GM21529 (cell line): ENCODE measurements around the gene MRLN.
"Not testable (repeated sequence)": the region's sequence is repeated elsewhere in the genome, so short reads cannot be mapped to it uniquely, and the experiment has no call there.

Experiments
- ATAC-seq: cut with Tn5 transposase; IDR thresholded peaks from one replicate; pipeline ENCODE4 v1.9.1; 2021; ENCODE audit not compliant: unreplicated experiment

The MRLN gene

DNA sequence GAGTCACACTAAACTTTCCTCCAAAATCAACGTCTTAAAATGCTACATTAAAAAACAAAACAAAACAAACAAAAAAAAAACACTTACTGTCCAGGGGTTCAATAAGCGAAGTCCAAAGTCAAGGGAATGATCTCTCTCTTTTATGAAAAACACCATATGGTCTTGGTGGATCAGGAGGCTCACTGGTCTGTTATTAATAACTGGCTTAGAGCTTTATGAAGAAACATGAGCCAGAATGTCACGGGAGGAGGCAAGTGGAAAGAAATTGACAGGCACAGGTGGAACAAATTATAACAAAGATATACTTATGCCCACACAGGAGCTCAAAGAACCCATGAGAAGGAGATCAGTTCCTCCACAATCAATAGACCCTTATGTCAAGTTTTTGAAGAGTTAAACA is at the start of gene MRLN:
Gene MRLN (minus strand): TSS at position 189 of the 400 bp plus-strand sequence.
- no peak for ATAC-seq

DNA sequence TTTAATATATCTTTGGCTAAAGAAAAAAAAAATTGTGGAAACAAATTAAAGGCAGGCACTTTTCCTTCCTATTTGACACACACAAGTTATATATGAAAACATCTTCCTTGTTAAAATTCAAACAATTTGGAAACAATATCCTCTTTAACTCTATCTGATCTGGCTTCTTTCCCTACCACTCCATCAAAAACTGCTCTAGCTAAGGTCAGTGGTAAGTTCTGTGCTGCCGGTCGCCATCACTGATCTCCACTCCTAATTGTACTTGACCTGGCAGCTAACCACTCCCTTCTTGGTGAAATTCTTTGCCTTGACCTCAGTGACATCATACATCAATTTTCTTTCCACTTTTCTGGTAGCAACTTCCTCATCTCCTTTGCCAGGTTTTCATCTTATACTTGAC is 47.9 kb upstream of the MRLN start:
- ATAC-seq: no peak

DNA sequence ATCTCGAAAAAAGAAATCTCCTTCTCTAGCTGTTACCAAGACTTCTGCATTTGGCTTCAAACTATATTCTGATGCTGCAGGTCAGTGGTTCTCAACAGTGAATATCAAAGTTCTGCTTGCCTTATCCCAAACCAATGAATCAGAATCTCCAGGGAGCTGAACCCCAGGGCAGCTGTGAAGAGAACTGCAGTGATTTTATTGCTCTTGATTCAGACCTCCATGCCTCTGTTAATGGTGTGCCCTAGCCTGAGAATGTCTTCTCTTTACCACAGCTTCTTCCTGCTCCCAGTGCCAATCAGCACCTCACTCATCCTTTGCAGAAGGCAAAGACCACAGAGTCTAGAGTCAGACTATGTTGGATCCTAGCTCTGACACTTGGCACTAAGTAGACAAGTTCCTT is 46.2 kb upstream of the MRLN start:
- ATAC-seq: no peak

DNA sequence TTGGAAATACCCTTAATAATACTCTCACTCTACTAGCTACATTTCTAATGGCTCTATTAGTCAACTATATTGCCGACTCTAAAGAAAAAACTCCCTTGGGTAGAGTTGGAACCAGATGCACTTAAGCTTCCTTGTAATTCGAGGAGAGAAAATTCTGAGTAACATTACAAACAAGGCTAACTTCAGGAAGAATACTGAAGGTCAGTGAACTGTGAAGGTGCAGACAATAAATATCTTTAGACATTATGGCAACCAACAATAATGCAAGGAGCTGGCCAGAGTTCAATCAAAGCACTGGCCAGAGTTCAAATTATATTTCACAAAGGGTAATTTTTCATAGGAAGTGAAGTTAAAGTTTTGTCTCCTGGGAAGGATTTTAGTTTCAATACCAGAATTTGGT is 40.7 kb upstream of the MRLN start:
- no peak for ATAC-seq

DNA sequence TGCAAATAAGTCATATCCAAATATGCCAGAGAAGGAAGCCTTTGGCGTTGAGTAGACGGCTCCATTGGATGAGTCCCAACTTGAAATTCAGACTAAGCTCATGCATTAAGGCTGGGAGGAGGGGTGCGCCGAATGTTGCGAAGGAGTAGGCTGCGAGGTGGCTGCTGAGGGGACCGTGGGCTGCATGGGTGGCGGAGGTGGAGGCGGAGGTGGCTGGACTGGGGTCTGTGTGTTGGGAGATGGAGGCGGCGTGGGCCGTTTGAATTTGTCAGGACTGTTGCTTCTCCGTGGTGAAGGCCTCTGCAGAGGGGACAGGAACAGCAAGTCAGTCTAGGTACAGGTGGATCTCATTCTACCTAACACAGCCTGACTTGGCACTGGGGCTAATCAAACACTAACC is 39.6 kb upstream of the MRLN start:
- no peak for ATAC-seq

DNA sequence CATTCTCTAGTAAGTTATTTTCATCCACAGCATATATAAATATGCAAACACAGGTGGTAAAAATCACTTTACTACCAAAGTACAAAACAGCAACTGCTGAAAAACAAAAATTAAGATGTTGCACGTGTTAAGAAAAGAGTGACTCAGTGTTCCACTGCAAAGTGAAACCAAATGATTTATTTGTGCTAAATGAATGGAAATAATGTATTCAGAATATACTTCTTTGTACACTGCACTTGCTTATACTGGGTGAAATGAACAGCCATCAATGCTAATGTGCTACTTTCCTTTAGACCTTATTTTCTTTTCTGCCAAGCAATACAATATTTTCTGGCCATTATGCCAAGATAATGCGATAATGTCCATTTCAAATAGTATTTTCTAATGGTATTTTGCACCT is 38.3 kb upstream of the MRLN start:
- no peak for ATAC-seq

DNA sequence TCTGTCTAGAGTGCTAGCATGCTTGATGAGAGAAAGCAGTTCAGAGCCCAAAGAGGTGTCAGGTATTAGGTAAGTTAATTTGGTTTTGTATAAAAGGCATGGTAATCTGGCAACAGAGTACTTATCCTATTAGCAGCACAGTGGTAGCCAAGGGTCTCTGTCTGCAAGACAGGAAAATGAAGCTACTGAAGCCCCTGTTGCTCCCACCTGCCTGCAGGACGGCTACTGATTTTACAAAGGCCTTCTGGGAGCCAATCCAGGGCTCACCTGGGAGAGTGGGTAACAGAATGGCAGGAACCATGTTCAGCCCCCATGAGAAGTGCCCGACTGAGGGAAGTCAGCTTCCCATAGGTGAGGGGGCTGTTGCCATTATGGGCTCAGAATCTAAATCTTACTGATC is 36.8 kb upstream of the MRLN start:
- ATAC-seq: not testable (repeated sequence)

DNA sequence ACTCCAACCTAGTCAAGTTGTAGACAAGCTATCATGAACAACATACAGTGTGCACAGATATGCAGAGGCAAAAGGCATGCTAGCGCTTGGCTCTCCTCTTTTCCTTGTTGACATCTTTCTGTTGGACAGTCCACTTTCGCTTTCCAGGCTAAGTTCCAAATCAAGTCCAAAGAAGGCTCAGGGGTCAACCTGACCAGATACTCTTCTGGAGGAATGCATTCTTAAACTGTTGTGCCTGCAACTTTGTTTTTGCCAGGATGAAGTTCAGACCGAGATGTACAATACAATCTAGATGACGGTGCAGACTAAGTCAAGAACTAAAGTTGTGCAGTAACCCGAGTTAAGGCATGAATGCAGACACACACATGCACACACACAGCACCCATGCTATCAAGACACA is 35.7 kb upstream of the MRLN start:
- not testable (repeated sequence) for ATAC-seq

DNA sequence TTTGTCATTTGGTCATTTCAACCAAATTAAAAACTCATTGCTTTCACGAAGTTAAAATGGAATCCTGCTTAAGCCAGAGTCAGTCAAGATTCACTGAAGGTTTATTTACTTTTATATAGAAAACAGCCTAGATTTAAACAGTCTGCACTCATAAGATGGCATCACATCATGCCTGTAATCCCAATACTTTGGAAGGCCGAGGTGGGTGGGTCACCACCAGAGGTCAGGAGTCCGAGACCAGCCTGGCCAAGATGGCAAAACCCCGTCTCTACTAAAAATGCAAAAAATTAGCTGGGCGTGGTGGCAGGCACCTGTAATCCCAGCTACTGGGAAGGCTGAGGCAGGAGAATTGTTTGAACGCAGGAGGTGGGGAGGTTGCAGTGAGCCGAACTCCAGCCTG is 33.8 kb upstream of the MRLN start:
- not testable (repeated sequence) for ATAC-seq

DNA sequence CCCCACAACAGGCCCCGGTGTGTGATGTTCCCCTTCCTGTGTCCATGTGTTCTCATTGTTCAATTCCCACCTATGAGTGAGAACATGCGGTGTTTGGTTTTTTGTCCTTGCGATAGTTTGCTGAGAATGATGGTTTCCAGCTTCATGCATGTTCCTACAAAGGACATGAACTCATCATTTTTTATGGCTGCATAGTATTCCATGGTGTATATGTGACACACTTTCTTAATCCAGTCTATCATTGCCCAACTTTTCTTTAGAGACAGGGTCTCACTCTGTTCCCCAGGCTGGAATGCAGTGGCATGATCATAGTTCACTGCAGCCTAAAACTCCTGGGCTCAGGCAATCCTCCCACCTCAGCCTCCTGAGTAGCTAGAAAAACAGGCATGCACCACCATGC is 32.2 kb upstream of the MRLN start:
- not testable (repeated sequence) for ATAC-seq

DNA sequence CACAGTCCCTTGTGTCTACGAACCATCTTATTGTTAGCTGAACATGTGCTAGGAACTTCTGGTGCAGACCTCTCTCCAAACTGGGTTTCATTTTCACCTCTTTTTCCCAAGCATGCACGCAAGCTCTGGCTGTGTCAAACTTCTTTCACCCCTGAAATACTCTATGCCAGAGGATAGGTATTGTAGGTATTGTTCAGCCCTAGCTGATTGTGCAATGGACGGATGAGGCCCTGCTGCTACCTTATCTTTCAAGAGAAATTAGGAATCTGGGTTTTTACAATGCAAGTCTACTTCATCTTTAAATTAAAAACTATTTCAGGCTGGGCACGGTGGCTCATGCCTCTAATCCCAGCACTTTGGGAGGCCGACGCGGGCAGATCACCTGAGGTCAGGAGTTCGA is 28.3 kb upstream of the MRLN start:
- ATAC-seq: no peak

DNA sequence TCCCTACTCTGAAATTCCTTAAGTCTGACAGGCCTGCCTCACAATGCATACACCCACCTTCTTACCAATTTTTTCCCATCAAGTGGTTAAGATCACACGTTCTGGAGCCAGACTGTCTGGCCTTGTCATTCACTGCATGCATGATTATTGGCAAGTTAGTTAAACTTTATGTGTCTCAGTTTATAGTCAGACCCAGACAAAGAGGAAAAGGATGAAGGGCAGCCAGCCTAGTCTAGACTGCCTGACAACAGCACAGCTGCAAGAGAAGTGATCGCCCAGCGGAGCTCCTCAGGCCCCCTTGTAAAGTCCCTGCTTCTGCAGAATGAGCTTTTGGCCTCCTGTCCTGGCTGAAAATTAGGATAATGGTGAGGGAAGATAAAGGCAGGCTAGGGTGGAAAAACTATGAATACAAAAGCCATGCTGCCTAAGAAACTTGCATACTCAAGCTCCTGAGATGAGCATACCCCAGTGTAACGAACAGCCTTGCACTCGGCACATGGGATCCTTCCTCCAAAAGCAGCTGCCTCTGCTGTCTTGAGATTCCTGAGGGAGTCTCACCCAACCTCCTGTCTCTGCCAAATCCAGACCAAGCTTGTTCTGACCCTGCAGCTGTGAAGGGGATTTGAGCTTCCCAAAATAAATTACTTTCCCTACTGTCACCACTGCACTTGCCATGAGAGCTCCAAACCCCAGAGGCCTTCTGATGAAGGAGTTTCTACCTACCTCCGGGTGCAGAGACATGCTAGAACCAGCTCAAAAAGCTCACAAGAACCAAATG is 26.7 kb upstream of the MRLN start:
- no peak for ATAC-seq

DNA sequence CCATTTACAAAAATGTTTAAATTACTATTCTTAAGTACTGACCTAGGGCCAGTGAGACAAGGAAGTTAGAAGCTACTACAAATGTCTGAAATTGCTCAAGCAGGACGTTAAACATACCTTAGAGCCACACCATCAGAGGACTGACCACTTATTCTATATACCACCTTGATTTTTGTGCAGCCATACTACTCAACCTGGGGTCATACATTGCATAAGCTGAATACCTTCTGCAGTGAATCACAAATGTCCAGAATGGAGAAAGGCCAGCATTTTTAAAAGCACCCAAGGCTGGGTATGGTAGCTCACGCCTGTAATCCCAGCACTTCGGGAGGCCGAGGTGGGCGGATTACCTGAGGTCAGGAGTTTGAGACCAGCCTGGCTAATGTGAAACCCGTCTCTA is 21.2 kb upstream of the MRLN start:
- ATAC-seq: no peak

DNA sequence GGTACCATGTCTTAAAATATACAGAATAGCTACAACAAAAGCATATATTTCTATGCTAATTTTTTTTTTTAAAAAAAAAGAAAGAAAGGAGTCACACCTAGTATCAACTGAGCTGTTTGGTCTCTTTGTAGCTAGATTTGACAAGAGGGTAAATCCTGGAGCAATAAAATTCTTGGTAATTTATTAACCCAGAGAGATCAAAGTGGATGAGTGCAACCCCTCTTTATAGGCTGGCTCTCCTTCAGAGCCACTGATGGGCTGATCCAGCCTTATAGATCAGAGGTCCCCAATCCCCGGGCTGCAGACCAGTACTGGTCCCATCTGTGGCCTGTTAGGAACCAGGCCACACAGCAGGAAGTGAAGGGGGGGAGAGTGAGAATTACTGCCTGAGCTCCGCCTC is 19.8 kb upstream of the MRLN start:
- ATAC-seq: no peak

DNA sequence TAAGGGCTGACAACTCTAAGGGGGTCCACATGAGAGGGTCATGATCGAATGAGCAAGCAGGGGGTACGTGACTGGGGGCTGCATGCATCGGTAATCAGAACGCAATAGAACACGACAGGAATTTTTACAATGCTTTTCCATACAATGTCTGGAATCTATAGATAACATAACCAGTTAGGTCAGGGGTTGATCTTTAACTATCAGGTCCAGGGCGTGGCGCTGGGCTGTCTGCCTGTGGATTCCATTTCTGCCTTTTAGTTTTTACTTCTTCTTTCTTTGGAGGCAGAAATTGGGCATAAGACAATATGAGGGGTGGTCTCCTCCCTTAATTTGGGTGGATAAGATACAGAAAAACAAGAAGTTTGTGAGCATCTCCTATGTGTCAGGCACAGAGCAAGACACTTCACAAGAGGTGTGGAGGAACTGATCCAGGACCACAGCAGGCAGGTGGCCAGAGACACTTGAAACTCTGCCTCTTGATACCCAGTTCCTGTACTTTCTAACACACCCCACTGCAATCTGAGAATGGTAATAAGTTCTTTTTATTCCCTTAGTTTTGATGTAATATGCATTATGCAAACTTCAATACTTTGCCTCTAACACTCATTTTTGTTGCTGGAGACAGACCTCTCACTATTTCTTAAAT is 18.0 kb upstream of the MRLN start:
- ATAC-seq: no peak

DNA sequence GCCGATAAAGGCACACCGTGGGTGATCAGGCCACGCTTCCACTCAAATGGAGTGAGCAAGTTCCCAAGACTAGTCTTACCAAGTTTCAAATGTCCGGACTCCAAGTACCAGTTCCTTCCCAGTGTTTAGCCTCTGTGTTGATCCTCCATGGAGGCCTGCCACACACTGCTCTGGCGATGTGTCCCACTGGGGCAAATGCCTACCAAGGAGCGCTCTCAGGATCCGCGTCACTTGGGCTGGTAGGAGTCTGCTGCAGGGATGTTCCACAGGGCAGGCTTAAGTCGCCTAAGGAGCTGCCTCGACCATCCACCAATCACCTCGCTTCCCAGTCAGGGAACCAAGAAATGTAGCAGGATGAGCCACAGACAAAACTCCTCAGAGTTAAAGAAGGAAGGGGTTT is 17.4 kb upstream of the MRLN start:
- ATAC-seq: no peak

DNA sequence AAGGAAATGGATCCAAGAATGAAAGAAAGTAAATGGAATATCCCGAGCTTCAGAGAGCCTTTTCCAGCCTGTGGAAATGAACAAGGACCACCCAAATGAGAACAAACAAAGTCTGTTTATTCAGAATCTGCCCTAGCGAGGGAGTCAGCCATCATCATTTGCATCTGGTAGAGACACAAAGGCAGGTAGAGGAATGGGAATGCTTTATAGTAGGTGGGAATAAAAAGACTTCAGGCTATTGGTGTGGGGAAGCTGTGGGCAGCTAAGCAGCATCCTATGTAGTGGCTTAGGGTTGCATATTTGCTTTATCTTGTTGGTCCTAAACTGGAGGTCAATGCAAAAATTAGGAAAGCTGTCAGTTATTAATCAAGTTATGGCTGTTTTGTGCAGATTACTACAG is 9.2 kb upstream of the MRLN start:
- ATAC-seq: no peak

DNA sequence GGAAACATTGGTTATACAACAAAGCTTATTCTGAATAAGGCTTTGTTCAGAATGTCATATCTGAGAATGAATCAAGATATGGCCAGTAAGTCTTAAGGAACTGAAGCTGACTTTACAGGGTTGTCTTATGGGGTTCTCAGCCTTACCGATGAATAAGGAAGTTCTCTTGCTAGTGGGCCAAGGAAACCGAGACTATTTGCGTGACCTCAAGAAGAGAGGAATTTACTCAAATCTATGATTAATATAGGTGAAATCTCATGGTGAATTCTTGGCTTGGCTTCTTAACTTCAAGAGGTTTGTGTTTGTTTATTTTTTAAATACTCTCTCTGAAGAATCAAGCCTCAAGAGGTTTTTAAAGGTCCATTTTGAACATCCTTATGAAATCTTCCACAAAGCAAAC is 4.7 kb upstream of the MRLN start:
- ATAC-seq: no peak

DNA sequence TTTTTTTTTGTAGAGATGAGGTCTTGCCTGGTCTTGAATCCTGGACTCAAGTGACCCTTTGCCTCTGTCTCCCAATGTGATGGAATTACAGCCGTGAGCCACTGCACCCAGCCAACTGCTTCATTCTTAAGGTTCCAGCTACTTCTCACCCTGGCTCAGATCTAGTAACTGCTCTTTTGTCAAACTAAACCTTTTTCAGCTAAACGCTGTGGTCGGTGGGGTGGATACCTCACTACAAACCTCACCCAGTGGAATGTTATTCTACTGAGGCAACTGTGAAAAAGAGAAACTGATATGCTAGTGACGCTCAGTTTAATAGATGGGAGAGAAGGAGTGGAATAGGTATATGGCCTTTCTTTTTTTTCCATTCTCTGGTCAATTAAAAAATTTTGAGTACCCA is 1.7 kb upstream of the MRLN start:
- no peak for ATAC-seq

DNA sequence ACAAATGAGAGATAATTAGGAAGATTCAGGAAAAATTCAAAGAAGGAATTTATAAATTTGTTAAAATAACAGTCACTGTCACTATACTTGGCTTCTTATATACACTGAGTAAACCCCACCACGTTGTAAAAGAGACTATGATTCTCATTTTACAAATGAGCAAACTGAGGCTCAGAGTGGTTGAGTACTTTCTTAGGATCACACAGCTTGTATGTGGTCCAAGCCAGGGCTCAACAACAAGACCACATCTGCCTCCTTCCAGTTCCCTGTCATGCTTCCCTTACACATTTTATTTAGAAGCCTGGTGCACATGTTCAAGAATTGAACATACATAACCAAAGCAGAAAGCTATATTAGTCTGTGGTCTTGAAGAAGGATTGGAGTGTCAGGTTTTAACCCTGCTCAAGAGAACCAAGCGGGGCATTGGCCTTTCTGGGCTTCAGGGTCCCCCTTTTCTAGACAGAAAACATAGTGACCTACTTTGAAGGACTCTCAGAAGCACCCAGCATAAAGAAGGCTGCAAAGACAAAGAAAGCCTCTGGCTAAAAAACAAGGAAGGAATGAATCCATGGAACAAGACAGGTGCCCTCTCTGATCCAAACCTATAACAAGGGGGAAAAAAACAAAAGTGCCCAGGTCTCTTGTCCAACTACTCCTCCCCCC is 846 bp downstream of the MRLN start:
- no peak for ATAC-seq

DNA sequence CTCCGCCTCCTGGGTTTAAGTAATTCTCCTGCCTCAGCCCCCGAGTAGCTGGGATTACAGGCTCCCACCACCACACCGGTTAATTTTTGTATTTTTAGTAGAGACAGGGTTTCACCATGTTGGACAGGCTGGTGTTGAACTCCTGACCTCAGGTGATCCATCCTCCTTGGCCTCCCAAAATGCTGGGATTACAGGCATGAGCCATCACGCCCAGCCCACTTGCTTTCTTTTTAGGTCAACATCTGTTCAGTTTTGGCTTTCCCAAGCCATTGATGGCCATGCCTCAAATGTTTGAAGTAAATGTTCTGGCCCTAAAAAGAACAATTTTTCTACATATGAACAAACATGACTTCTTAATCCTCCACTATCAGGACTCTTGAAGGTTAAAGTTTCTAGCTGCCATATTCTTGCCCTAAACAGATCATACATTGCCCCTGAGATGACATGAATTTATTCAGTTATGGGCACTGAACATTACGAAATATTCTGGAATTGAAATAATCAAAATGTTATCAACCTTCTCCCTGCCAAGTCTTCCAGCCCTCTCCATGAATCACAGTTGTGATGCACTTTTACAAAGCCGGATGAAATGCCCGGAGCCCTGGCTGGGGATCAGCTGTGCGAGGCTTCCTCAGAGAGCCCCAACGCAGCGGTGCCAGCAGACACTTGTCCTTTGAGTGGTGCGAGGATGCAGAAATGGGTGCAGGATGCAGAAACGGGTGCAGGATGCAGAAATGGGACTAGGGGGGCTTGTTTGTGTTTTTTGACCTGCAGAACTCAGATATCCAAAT is 2.9 kb downstream of the MRLN start:
- ATAC-seq: no peak

DNA sequence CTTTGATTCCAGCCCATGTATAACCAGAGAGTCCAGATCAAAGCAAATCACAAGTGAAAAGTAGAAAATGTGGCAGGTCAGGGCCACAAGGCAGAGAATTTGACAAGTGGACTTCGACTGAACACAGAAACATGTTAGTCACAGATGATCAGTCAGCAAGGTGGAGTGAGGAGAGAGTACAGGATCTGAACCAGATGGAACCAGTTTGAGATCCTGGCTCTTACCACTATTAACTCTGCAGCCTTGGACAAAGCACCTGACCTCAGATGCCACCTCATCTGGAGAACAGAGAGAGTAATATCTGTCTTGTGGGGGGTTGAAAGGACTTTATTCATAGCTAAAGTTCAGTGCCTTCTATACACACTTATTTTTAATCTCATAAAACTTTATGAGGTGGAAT is 4.4 kb downstream of the MRLN start:
- ATAC-seq: peak; percentile 87
